ACHN (cell line): ENCODE data around the gene DPY19L3.
"Not testable (repeated sequence)": the region's sequence is repeated elsewhere in the genome, so short reads cannot be mapped to it uniquely, and the experiment has no call there.

Source experiments
- DNase-seq: peaks from one replicate; pipeline ENCODE4 v3.0.0-alpha.2; 2015
- in situ Hi-C: cut with HindIII; loops from 2 replicates; pipeline ENCODE4 v1.10.0; 2017; ENCODE audit warnings: low sequenced_read_pairs, low pct_ligation_motif_present, low pct_unique_long_range_greater_than_20kb

Gene DPY19L3, protein sequence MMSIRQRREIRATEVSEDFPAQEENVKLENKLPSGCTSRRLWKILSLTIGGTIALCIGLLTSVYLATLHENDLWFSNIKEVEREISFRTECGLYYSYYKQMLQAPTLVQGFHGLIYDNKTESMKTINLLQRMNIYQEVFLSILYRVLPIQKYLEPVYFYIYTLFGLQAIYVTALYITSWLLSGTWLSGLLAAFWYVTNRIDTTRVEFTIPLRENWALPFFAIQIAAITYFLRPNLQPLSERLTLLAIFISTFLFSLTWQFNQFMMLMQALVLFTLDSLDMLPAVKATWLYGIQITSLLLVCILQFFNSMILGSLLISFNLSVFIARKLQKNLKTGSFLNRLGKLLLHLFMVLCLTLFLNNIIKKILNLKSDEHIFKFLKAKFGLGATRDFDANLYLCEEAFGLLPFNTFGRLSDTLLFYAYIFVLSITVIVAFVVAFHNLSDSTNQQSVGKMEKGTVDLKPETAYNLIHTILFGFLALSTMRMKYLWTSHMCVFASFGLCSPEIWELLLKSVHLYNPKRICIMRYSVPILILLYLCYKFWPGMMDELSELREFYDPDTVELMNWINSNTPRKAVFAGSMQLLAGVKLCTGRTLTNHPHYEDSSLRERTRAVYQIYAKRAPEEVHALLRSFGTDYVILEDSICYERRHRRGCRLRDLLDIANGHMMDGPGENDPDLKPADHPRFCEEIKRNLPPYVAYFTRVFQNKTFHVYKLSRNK

DNA sequence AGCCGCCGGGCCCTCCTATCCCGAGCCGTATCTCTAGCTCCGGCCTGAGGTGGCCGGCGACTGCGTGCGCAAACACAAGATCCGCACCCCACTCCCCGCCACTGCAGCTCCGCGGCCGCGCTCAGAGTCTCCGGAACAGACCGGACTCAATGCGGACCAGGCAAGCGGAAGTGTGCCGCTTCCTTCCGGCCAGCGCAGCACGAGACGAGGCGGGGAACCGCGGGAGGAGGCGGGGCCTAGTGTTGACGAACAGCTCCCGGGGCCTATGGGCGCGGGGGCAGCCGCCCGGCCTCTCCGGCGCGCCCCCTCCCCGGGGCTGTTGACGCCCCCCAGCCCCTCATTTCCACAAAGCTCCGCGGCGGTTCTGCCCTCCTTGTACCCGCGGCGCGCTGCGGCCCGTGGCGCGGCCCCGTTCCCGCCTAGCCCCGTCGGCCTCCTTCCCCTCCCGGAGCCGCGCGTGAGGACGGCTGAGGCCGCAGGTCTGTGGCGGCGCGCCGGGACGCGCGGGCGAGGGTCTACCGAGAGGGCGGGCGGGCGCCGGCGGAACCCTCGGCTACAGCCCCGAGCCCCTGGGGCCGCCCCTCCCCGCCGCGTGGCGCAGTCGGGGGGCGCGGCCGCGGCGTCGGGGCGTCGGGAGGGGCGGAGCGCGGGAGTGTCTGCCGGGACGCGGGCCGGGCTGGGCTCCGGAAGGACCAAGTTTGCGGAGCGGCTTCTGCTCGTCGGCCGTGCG is at the start of gene DPY19L3:
DPY19L3 (plus strand) TSS at position 340 of the 730 bp plus-strand sequence. CDS start 2,484 bp downstream, outside the sequence.
- in situ Hi-C loops: no loop called here
- peak; percentile 89 for DNase-seq

DNA sequence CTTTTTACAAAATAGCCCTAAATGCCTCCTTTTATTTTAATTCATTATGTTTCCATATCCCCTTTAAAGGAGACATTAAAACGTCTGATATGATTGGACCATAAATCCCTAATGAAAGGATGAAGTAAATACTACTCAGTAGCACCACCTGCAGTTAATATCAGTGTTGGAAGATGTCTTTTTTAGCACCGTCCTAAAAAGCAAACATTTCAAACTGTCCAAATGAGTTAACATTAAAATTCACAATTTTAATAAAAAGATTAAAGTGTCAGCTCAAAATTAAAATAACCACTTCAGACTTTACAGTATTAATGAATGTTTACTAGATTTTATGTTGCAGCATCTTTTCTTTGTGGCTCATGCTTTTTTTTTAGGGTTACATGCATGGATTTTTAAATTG is 47.9 kb upstream of the DPY19L3 start:
- in situ Hi-C loops: no loop called here
- DNase-seq: no peak

DNA sequence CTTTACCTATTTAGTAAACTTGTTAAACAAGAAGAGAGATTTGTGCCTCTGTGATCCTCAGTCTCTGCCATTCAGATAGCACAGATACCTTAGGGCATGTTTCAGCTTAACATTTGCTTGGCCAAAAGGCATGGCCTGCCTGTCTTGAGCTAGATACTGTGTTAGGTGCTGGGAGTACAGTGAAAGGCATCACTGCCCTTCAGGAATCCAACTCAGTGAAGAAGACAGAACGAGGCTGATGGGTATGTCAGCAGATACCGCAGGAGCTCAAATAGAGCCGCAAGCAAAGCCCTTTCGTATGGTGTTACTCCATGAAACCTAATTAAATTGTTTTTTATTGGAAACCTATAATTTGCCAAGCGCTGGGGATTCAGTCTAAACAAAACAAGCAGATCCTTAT is 47.2 kb upstream of the DPY19L3 start:
- in situ Hi-C loops: no loop called here
- no peak for DNase-seq

DNA sequence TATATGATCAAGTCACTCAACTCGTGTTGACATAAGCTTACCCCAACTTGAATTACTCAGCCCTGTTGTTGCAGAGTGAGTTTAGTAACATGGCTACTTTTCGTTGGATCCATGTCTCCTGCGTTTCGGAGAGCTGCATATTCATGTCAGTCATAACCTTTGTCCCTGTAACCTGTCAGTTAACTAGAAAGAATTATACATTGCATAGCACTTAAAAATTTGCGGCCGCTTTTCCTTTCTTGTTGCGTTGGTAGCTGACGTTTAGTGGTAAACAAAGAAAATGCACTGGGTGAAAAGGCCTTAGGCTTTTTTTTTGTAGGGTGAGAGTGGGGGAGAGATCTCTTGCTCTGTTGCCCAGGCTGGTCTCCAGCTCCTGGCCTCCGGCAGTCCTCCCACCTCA is 46.0 kb upstream of the DPY19L3 start:
- DNase-seq: no peak
- in situ Hi-C loops: no loop called here

DNA sequence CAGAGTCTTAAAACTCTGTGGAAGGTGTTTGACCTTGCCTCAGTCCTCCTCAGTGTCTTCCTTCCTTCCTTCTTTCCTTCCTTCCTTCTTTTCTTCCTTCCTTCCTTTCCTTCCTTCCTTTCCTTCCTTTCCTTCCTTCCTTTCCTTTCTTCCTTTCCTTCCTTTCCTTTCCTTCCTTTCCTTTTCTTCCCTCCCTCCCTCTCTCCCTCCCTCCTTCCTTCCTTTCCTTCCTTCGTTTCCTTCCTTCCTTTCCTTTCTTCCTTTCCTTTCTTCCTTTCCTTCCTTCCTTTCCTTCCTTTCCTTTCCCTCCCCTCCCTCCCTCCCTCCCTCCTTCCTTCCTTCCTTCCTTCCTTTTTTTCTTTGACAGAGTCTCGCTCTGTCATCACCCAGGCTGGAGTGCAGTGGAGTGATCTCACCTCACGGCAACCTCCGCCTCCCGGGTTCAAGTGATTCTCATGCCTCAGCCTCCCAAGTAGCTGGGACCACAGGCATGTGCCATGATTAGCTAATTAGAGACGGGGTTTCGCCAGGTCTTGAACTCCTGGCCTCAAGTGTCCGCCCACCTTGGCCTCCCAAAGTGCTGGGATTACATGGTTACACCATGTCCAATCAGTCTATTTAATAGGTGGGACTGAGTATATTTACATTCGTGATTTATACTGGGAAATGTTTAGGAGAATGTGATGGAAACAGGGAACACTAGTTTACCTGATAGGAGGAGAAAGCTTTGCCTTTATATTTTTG is 43.8 kb upstream of the DPY19L3 start:
- in situ Hi-C loops: no loop called here
- no peak for DNase-seq

DNA sequence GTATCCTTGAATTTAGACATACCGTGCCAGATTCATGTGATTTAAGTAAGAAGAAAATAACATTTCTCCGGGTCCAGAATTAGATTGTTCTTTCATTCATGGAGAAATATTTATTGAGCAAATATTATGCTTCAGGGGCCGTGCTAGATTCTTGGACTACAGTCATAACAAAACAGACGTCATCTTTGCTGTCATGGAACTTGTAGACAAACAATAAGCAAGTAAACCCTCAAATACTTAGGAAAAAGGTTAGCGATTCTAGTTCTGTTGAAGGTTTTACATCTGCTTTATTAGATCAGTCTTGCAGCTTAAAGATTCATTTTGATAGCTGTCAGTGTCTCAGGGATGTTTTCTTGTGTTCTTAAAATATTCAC is 43.3 kb upstream of the DPY19L3 start:
- in situ Hi-C loops: no loop called here
- no peak for DNase-seq

DNA sequence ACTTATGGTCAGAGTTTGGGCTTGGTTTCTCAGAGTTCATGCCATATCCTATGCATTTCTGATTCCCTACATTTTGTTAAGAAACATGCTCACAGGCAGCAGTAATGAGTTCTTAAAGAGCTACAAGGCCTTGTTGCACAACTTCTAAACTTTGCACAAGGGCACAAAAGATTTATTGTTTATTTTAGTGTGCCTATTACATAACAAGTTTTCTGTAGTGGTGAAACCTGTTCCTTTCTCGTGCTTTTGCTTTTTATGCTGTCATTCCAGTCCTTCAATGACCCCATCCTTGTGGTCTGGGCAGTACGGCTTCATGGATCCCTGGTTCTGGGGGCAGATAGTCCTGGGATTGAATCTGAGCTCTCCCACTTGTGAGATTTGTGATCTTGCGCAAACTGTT is 42.4 kb upstream of the DPY19L3 start:
- in situ Hi-C loops: no loop called here
- DNase-seq: no peak

DNA sequence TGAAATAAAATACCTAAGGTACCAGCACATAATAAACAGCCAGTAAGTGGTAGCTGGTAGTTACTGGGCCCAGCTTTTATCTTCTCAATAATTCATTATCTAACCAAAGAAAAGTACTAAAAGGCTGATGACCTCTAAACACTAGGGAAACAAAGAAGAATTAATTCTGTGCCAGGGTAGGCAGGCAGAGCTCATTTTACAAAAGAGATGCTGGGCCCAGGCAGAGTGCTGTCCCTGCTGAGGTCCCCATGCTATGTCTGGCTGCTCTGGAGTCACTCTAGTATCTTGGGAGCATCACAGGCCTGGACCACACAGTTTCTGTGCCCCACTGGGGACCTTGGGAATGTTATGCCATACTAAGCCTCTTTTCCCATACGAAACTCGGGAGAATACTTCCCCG is 41.9 kb upstream of the DPY19L3 start:
- in situ Hi-C loops: no loop called here
- DNase-seq: no peak

DNA sequence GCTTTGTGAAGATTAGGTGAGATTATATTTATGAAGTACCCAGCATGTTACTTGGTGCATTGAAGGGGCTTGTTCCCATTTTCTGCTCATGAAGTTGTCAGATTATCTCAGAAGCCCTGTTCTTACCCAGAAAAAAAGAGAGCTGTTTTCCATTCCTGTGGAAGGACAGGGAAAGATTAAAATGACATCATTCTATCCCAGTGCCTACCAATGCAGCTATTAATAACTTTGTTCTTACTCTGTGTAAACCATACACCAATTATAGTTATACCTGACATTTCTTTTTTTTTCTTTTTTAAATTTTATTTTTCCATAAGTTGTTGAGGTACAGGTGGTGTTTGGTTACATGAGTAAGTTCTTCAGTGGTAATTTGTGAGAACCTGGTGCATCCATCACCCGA is 41.5 kb upstream of the DPY19L3 start:
- DNase-seq: no peak
- in situ Hi-C loops: no loop called here

DNA sequence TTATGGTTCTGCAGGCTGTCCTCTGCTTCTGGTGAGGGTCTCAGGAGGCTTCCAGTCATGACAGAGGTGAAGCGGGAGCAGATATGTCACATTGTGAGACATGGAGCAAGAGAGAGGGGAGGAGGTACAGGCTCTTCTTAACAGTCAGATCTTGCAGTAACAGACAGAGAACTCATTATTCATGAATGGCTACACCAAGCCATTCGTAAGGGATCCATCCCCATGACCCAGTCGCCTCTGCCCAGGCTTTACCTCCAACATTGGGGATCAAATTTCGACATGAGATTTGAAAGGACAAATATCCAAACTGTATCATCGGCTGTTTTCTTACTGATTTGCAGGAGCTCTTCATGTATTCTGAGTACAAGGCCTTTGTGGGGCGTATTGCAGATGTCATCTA is 38.5 kb upstream of the DPY19L3 start:
- DNase-seq: no peak
- in situ Hi-C loops: no loop called here

DNA sequence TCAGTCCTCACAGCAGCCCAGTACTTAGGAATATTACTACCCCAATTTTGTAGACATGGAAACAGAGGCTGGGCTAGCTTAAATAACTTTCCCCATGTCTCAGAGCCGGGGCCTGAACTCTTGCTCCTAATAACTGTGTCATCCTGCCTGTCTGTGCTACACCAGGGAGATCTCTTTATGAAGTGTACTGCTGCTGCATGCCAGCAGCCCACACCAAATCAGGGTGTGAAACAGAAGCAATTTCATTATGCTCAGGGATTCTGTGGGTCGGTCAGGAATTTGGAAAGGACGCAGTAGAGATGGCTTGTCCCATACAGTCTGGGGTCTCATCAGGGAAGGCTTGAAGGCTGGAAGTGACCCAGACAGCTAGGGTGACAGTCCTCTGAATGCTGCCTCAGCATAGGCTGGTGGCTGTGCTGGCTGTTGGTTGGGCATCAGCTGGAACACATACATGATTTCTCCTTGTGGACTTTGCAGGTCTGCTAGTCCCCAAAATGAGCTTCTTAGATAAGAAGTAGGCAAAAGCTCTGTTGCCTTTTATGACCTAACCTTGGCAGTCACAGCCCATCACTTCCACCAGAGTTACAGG is 37.5 kb upstream of the DPY19L3 start:
- in situ Hi-C loops: no loop called here
- DNase-seq: no peak

DNA sequence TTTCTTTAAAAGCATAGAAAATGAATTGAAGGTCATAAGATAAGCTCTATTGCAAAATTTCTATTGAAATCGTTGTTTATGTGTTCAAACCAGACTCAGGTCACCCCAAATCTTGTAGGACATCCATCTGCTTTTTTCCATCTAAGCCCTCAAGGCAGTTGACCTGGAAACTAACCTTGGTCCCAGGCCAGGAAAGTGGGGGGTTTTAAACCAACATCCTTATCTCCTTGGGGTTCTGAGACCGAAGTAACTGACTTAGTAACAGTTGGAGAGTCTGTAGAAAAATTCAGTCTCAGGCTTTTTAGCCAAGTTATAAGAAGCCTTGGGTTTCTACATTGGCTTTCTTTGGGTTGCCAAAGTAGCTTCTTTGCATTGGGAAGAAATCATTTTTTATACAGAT is 36.8 kb upstream of the DPY19L3 start:
- no peak for DNase-seq
- in situ Hi-C loops: no loop called here

DNA sequence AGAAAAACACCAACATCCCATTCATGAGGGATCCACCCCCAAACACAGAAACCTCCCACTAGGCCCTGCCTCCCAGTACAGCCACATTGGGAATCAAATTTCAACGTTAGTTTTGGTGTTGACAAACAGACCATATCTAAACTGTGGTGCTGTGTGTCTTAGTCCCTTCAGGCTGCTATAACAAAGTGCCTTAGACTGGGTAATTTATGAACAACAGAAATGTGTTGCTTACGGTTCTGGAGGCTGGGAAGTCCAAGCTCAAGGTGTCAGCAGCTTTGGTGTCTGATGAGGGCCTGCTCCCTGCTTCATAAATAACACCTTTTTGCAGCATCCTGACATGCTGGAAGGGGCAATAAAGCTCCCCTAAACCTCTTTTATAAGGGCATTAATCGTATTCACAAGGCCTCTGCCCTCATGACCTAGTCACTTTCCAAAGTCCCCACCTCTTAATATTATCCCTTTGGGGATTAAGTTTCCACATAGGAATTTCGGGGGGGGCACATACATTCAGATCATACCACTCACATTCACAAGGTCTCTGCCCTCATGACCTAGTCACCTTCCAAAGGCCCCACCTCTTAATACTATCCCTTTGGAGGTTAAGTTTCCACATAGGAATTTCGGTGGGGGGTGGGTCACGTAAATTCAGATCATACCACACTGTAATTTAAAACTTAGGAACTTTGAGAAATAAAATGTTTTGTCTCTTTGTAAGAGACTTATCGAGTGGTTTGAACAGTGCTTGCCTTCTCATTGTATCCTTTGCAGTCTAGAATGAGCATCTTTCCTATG is 32.6 kb upstream of the DPY19L3 start:
- peak; percentile 42 for DNase-seq

DNA sequence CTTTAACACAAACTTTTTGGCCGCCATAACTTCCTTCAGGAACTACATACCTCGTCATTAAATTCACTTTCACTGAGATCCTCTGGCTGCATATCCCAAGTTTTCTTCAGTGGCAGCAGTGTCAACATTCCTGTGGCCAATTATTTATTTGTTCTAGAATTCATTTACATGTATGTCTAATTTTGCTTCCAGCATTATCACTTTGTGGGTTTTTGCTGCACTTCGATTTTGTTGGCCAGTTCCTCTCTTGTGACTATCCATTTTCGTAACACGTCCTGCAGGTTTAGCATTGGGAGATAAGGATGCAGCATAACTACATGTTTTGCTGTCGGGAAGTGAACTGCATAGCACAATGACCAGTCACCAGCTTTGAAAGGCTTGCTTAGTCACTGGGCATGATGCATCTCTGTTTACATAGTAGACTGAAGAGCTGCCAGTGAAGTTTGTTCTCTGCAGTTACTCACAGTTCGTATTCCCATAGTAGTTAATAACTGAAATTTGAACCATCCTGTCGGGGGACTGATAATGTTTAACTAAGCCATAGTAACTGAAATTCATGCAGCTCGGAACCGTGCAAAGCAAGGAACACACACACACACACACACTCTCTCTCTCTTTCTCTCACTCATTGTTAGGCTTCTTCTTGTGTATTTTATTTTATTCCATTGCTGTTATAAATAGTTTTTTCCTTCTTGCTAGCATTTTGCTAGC is 31.8 kb upstream of the DPY19L3 start:
- in situ Hi-C loops: no loop called here
- DNase-seq: peak; percentile 97

More for the DNA sequence above, 32.6 kb upstream of the DPY19L3 start:
- in situ Hi-C loops: no loop called here

DNA sequence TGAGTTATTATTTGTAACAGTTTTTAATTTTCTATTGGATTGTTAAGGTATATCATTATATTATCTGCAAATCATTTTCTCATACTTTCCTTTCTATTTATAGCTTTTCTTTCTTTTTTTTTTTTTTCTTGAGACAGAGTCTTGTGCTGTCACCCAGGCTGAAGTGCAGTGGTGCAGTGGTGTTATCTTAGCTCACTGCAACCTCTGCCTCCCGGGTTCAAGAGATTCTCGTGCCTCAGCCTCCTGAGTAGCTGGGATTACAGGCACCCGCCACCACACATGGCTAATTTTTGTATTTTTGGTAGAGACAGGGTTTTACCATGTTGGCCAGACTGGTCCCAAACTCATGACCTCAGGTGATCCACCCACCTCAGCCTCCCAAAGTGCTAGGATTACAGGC is 31.2 kb upstream of the DPY19L3 start:
- DNase-seq, in situ Hi-C loops: not testable (repeated sequence)

DNA sequence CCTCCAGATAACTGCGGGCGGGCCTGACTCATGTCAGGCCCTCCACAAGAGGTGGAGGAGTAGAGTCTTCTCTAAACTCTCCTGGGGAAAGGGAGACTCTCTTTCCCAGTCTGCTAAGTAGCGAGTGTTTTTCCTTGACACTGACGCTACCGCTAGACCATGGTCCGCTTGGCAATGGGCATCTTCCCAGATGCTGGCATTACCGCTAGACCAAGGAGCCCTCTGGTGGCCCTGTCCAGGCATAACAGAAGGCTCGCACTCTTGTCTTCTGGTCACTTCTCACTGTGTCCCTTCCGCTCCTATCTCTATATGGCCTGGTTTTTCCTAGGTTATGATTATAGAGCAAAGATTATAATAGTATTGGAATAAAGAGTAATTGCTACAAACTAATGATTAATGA is 28.5 kb upstream of the DPY19L3 start:
- in situ Hi-C loops, DNase-seq: not testable (repeated sequence)

DNA sequence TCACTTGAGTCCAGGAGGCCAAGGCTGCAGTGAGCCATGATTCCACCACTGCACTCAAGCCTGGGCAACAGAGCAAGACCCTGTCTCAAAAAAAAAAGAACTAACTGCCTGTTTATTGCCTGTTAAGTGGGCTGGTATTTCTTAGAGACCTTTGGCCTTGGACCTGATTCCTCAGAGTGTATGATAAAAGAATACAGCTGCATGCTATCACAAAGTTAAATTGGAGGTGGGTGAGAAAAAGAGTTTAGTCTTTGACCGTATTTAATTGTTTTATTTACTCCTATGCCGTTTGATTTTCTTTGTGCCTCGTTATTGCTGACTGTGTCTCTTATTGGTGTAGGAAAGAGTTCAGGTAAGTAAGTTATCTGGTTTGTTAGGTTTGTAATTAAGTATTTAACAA is 25.3 kb upstream of the DPY19L3 start:
- in situ Hi-C loops: no loop called here
- DNase-seq: no peak
